HEK293 (cell line): ENCODE data around the gene SOS2.

Experiments
- CTCF ChIA-PET: fragments of 350-600 bp; formaldehyde crosslinking; extraction: SDS; loops from one replicate; lab custom pipeline; 2021; ENCODE audit warnings: antibody characterized with exemption; lab: Yijun Ruan, JAX
- POLR2A ChIA-PET: fragments of 300-600 bp; formaldehyde crosslinking; extraction: SDS; loops from one replicate; lab custom pipeline; 2020; ENCODE audit warnings: antibody characterized with exemption, inconsistent platforms; lab: Yijun Ruan, JAX
- H3K27ac ChIP-seq: fragments of 200-500 bp; sonication (Bioruptor generic); 2 replicates; pipeline ENCODE4 v1.5.1; 2014; ENCODE audit warnings: low read depth, low read length, control low read depth, inconsistent platforms; ENCODE audit errors: extremely low read depth
- H3K36me3 ChIP-seq, 2 experiments: fragments of 200-500 bp in 1 of 2; sonication (Bioruptor generic) in 1 of 2; 1 replicate in 1 of 2; 2 replicates in 1 of 2; pipeline ENCODE4 v1.5.1; 2014 to 2017; ENCODE audit warnings: inconsistent platforms in 2 of 2, low read length in 2 of 2; ENCODE audit not compliant: control insufficient read depth in 2 of 2, insufficient read depth in 1 of 2
- H3K4me1 ChIP-seq: fragments of 200-500 bp; sonication (Bioruptor generic); 2 replicates; pipeline ENCODE4 v1.5.1; 2014; ENCODE audit warnings: mild to moderate bottlenecking, low read length, inconsistent platforms; ENCODE audit not compliant: control insufficient read depth, insufficient read depth
- H3K4me3 ChIP-seq: 2 replicates; pipeline ENCODE4 v1.5.1; 2011; ENCODE audit warnings: low read depth, mild to moderate bottlenecking, control low read depth, low read length, moderate library complexity
- H3K9me3 ChIP-seq: fragments of 200-500 bp; sonication (Bioruptor generic); 2 replicates; pipeline ENCODE4 v1.5.1; 2014; ENCODE audit warnings: low read depth, low read length, inconsistent platforms; ENCODE audit not compliant: control insufficient read depth, insufficient read depth
- CTCF ChIP-seq: fragments of 450-650 bp; formaldehyde crosslinking; IDR thresholded peaks from 2 replicates; pipeline ENCODE4 v1.5.1; 2016; ENCODE audit warnings: missing biosample characterization, missing genetic modification characterization
- FEZF1 ChIP-seq: fragments of 450-650 bp; formaldehyde crosslinking; IDR thresholded peaks from 2 replicates; pipeline ENCODE4 v1.5.1; 2016; ENCODE audit warnings: missing biosample characterization, missing genetic modification characterization
- KLF7 ChIP-seq: fragments of 450-650 bp; formaldehyde crosslinking; IDR thresholded peaks from 2 replicates; pipeline ENCODE4 v1.5.1; 2016; ENCODE audit warnings: missing biosample characterization, missing genetic modification characterization, borderline replicate concordance
- PRDM1 ChIP-seq: fragments of 450-650 bp; formaldehyde crosslinking; IDR thresholded peaks from 2 replicates; pipeline ENCODE4; 2016; ENCODE audit warnings: missing biosample characterization, missing genetic modification characterization
- ZBTB17 ChIP-seq: fragments of 450-650 bp; formaldehyde crosslinking; IDR thresholded peaks from 2 replicates; pipeline ENCODE4 v1.5.1; 2016; ENCODE audit warnings: missing biosample characterization, missing genetic modification characterization
- ZBTB44 ChIP-seq: fragments of 450-650 bp; IDR thresholded peaks from 2 replicates; pipeline ENCODE4 v1.5.1; 2018; ENCODE audit warnings: missing biosample characterization, mild to moderate bottlenecking, missing genetic modification characterization
- ZBTB49 ChIP-seq: fragments of 450-650 bp; formaldehyde crosslinking; IDR thresholded peaks from 2 replicates; pipeline ENCODE4 v1.5.1; 2016; ENCODE audit warnings: missing biosample characterization, missing genetic modification characterization, low read depth
- ZEB2 ChIP-seq: fragments of 450-650 bp; formaldehyde crosslinking; IDR thresholded peaks from 2 replicates; pipeline ENCODE4 v1.5.1; 2016; ENCODE audit warnings: missing biosample characterization, missing genetic modification characterization
- ZNF112 ChIP-seq: fragments of 450-650 bp; formaldehyde crosslinking; IDR thresholded peaks from 2 replicates; pipeline ENCODE4 v1.5.0; 2017; ENCODE audit warnings: missing biosample characterization, missing genetic modification characterization
- ZNF140 ChIP-seq: fragments of 450-650 bp; formaldehyde crosslinking; IDR thresholded peaks from 2 replicates; pipeline ENCODE4 v1.5.1; 2016; ENCODE audit warnings: missing biosample characterization, missing genetic modification characterization
- ZNF184 ChIP-seq: fragments of 450-650 bp; IDR thresholded peaks from 2 replicates; pipeline ENCODE4 v1.5.1; 2018; ENCODE audit warnings: missing biosample characterization, mild to moderate bottlenecking, missing genetic modification characterization
- ZNF221 ChIP-seq: fragments of 450-650 bp; formaldehyde crosslinking; IDR thresholded peaks from 2 replicates; pipeline ENCODE4 v1.5.1; 2017; ENCODE audit warnings: missing biosample characterization, missing genetic modification characterization, borderline replicate concordance
- ZNF24 ChIP-seq: fragments of 450-650 bp; formaldehyde crosslinking; IDR thresholded peaks from 2 replicates; pipeline ENCODE4 v1.5.1; 2016; ENCODE audit warnings: missing biosample characterization, missing genetic modification characterization
- ZNF391 ChIP-seq: fragments of 450-650 bp; formaldehyde crosslinking; IDR thresholded peaks from 2 replicates; pipeline ENCODE4 v1.5.1; 2016; ENCODE audit warnings: low read depth, missing biosample characterization, missing genetic modification characterization, borderline replicate concordance
- ZNF426 ChIP-seq: fragments of 450-650 bp; formaldehyde crosslinking; IDR thresholded peaks from 2 replicates; pipeline ENCODE4 v1.5.1; 2017; ENCODE audit warnings: missing biosample characterization, missing genetic modification characterization, mild to moderate bottlenecking, inconsistent platforms, moderate library complexity
- ZNF596 ChIP-seq: fragments of 450-650 bp; IDR thresholded peaks from 2 replicates; pipeline ENCODE4 v1.5.0; 2018; ENCODE audit warnings: missing biosample characterization, mild to moderate bottlenecking, missing genetic modification characterization, moderate library complexity
- ZNF610 ChIP-seq: fragments of 450-650 bp; formaldehyde crosslinking; IDR thresholded peaks from 2 replicates; pipeline ENCODE4 v1.5.1; 2016; ENCODE audit warnings: missing biosample characterization, missing genetic modification characterization, borderline replicate concordance
- ZNF660 ChIP-seq: fragments of 450-650 bp; IDR thresholded peaks from 2 replicates; pipeline ENCODE4 v1.5.1; 2018; ENCODE audit warnings: missing biosample characterization, mild to moderate bottlenecking, missing genetic modification characterization
- ZNF704 ChIP-seq: fragments of 450-650 bp; formaldehyde crosslinking; IDR thresholded peaks from 2 replicates; pipeline ENCODE4 v1.5.1; 2016; ENCODE audit warnings: missing biosample characterization, missing genetic modification characterization
- ZNF843 ChIP-seq: fragments of 450-650 bp; formaldehyde crosslinking; IDR thresholded peaks from 2 replicates; pipeline ENCODE4 v1.5.1; 2016; ENCODE audit warnings: missing biosample characterization, missing genetic modification characterization

Gene SOS2

GRCh38 chr14:50086321-50086711 lies 145.1 kb downstream of the SOS2 start (continued):
- TF ChIP-seq ZNF704 (tag by site-specific recombination) (no peak), KLF7 (no peak), ZNF24 (tag by site-specific recombination) (no peak), ZNF426 (no peak), ZBTB17 (tag by site-specific recombination) (no peak), ZNF391 (tag by site-specific recombination) (no peak), ZNF140 (tag by site-specific recombination) (no peak), ZNF596 (tag by site-specific recombination) (no peak), ZNF843 (tag by site-specific recombination) (no peak)

- ChIA-PET CTCF (no interaction called here), POLR2A (no interaction called here)
- Histone ChIP-seq H3K4me3 (no peak overlapping the region), H3K36me3 (peaks cover 0 to 5% of the 10 kb centered on the region in 2 experiments; a peak in 1 of 3 replicates), H3K4me1 (no peaks in the 10 kb centered on the region), H3K27ac (no peak overlapping the region), H3K9me3 (no peaks in the 10 kb centered on the region)
- no peak for TF ChIP-seq ZNF221
- no peak for TF ChIP-seq ZNF660
- no peak for TF ChIP-seq ZEB2
- TF ChIP-seq ZNF24 (tag by site-specific recombination): no peak
- no peak for TF ChIP-seq ZNF112 (tag by site-specific recombination)
- TF ChIP-seq ZNF610 (tag by site-specific recombination): no peak
Measured at GRCh38 chr14:50085570-50086320, 145.6 kb downstream of the SOS2 start.

GRCh38 chr14:50084666-50085065 lies 146.7 kb downstream of the SOS2 start:
- no peaks in the 10 kb centered on the region for H3K4me1 ChIP-seq
- POLR2A ChIA-PET: no interaction called here
- H3K4me3 ChIP-seq: no peak overlapping the region
- no peaks in the 10 kb centered on the region for H3K9me3 ChIP-seq
- CTCF ChIA-PET: no interaction called here
- no peak overlapping the region for H3K27ac ChIP-seq
- H3K36me3 ChIP-seq: peaks cover 0 to 5% of the 10 kb centered on the region in 2 experiments; a peak in 1 of 3 replicates
- TF ChIP-seq ZBTB44 (no peak), ZNF184 (no peak), PRDM1 (tag by site-specific recombination) (0 out of 2 replicates have a peak, but pooled peaks have one; percentile 19), CTCF (tag by site-specific recombination) (no peak), ZBTB49 (tag by site-specific recombination) (no peak), FEZF1 (no peak)
